BE2C (cell line): ENCODE results near the gene UMAD1.

Experiments used
- DNase-seq: peaks from one replicate; pipeline ENCODE4 v3.0.0-alpha.2; 2020
- H3K27me3 ChIP-seq: fragments of 250-450 bp; sonication (Bioruptor Pico); 2 replicates; pipeline ENCODE4 v1.5.1; 2020; ENCODE audit warnings: mild to moderate bottlenecking
- H3K36me3 ChIP-seq: fragments of 250-450 bp; sonication (Bioruptor Pico); 2 replicates; pipeline ENCODE4 v1.5.1; 2020; ENCODE audit warnings: mild to moderate bottlenecking
- H3K4me1 ChIP-seq: fragments of 250-450 bp; sonication (Bioruptor Pico); 2 replicates; pipeline ENCODE4 v1.5.1; 2020
- H3K4me3 ChIP-seq: 2 replicates; pipeline ENCODE4 v1.5.1; 2011; ENCODE audit warnings: low read depth, low read length
- H3K9me3 ChIP-seq: fragments of 250-450 bp; sonication (Bioruptor Pico); 2 replicates; pipeline ENCODE4 v1.5.1; 2020
- TF ChIP-seq, protein P1 (sequence below): IDR thresholded peaks from 2 replicates; pipeline ENCODE4 v1.5.1; 2012; ENCODE audit warnings: mild to moderate bottlenecking, low read depth, low read length

The UMAD1 gene

DNA sequence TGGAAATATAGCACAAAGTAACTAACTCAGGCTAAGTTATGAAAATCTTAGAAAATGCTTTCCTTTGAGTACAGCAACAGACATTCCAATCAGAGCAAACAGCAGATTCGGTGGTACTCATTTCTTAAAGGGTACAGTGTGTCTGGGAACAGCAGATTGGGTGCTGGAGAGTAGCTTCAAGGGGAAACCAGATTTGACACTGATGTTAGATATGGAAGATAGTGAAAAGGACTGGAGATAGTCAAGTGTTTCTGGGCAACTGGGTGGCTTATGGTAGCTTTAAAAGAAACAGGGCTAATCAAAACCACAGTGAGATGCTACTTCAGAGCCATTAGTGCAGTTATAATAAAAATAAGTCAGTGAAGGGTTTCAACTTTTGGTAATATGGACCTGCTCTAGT is 12.1 kb upstream of the UMAD1 start:
- DNase-seq, result no peak
- Histone ChIP-seq H3K4me3 (no peak overlapping the region), H3K27me3 (no peaks in the 10 kb centered on the region), H3K36me3 (no peaks in the 10 kb centered on the region), H3K9me3 (no peaks in the 10 kb centered on the region), H3K4me1 (no peaks in the 10 kb centered on the region)
- TF ChIP-seq, protein P1, sequence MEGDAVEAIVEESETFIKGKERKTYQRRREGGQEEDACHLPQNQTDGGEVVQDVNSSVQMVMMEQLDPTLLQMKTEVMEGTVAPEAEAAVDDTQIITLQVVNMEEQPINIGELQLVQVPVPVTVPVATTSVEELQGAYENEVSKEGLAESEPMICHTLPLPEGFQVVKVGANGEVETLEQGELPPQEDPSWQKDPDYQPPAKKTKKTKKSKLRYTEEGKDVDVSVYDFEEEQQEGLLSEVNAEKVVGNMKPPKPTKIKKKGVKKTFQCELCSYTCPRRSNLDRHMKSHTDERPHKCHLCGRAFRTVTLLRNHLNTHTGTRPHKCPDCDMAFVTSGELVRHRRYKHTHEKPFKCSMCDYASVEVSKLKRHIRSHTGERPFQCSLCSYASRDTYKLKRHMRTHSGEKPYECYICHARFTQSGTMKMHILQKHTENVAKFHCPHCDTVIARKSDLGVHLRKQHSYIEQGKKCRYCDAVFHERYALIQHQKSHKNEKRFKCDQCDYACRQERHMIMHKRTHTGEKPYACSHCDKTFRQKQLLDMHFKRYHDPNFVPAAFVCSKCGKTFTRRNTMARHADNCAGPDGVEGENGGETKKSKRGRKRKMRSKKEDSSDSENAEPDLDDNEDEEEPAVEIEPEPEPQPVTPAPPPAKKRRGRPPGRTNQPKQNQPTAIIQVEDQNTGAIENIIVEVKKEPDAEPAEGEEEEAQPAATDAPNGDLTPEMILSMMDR, result no peak

DNA sequence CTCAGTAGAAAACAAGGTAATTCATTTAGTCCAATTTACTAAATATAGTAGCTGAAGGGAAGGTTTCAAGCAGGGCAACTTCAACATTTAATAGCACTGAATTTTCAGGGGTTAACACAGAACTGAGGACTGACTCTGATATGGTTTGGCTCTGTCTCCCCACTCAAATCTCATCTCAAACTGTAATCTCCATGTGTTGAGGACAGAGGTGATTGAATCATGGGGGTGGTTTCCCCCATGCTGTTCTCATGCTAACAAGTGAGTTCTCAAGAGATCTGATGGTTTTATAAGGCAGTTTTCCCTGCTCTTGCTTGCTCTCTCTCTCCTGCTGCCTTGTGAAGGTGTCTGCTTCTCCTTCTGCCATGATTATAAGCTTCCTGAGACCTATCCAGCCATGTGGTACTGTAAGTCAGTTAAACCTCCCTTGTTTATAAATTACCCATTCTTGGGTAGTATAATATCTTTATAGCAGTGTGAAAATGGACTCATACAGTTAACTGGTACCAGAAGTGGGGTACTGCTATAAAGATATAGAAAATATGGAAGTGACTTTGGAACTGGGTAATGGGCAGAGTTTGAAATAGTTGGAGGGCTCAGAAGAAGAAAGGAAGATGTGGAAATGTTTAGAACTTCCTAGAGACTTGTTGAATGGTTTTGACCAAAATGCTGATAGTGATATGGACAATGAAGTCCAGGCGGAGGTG is 9.8 kb upstream of the UMAD1 start:
- Histone ChIP-seq H3K36me3 (0 out of 2 replicates have a peak, but pooled peaks cover 4% of the 10 kb centered on the region), H3K9me3 (no peaks in the 10 kb centered on the region), H3K4me1 (no peaks in the 10 kb centered on the region), H3K4me3 (no peak overlapping the region), H3K27me3 (no peaks in the 10 kb centered on the region)
- no peak for DNase-seq
- TF ChIP-seq, protein P1, result no peak

DNA sequence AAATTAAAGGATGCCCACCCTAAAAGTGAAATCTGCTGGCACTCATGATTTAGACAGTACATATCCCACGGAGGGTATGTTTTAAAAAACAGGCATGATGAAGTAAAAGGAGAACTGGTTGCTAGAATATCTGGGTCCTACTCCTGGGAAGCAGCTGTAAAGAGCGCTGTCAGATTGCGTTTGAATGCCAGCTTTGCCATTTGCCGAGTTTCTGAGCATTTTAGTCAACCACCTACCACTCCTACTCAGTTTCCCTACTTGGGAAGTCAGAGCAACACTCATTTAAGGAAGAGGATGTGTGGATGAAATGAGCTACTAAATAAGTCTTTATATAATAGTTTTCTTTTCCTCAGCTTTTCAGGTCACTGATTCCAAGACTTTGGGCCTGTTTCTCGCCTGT is 1.1 kb upstream of the UMAD1 start:
- DNase-seq, result no peak
- Histone ChIP-seq H3K4me3 (peak overlapping the region; percentile 80), H3K4me1 (0 out of 2 replicates have a peak, but pooled peaks cover 2% of the 10 kb centered on the region), H3K36me3 (peaks cover 4% of the 10 kb centered on the region; the same call in 1 of the 2 replicates), H3K27me3 (no peaks in the 10 kb centered on the region), H3K9me3 (no peaks in the 10 kb centered on the region)
- TF ChIP-seq, protein P1, result no peak

DNA sequence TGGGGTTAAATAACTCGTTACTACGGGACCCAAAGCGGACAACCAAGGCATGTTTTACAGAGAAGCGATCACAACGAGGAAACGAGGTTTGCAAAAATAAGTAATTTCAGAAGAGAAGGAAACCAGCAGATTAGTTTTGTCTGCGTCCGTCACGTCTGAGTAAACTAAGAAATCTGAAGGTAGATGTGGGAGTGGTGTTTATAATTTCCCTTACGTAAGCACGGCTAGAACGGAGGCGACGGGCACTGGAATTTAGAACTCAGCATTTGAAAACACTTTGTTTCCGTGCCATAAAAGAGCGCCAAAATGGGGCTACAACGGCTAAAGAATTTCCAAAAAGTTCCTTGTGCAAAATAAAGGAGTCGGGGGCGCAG is 718 bp upstream of the UMAD1 start:
- DNase-seq, result no peak
- TF ChIP-seq, protein P1, result no peak
- no peaks in the 10 kb centered on the region for H3K9me3 ChIP-seq
- H3K4me1 ChIP-seq, result 0 out of 2 replicates have a peak, but pooled peaks cover 2% of the 10 kb centered on the region
- H3K4me3 ChIP-seq, result peak overlapping the region; percentile 80
- H3K36me3 ChIP-seq, result peaks cover 4% of the 10 kb centered on the region; the same call in 1 of the 2 replicates
- no peaks in the 10 kb centered on the region for H3K27me3 ChIP-seq

DNA sequence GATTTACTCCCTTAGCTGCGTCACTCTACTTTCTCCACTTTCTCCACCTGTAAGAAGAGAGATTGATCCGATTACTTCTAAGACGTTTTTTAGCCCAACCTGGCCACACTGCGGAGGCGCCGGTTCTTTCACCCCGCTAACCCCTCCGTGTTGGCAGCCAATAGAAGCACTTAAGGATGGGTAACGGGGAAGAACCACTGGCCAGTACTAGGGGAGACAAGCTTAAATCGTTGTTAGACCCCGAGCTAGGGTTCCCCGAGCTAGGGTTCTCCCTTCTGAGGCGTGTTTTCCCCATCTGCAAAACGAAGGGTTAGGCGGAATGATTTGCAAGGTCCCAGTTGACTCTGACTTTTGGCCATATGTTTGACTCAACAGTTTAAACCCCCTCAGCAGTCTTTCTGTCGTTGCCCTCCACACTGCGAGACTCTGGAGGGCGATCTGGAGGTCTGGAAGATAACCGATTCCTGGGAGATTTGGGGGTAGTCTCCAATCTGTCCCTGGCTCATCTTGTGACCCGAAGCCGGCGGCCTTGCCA is 644 bp downstream of the UMAD1 start:
- Histone ChIP-seq H3K27me3 (no peaks in the 10 kb centered on the region), H3K36me3 (no peaks in the 10 kb centered on the region; the same call in 1 of the 2 replicates), H3K9me3 (no peaks in the 10 kb centered on the region), H3K4me3 (peak overlapping the region; percentile 80), H3K4me1 (0 out of 2 replicates have a peak, but pooled peaks cover 2% of the 10 kb centered on the region)
- TF ChIP-seq, protein P1, result peak; percentile 14; the same call in 1 of the 2 replicates
- DNase-seq, result peak; percentile 16

DNA sequence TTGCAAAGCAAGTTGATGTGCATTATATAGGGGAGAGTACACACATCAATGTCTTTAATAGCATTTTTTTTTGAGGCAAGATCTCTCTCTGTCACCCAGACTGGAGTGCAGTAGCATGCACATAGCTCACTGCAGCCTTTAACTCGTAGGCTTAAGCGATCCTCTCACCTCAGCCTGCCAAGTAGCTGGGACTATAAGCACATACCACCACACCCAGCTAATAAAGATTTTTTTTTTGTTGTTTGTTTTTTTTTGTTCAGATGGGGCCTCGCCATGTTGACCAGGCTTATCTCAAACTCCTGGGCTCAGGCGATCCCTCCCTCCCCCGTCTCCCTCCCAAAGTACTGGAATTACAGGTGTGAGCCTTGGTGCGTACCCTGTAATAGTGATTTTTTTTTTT is 1.5 kb downstream of the UMAD1 start:
- Histone ChIP-seq H3K9me3 (no peaks in the 10 kb centered on the region), H3K4me3 (peak overlapping the region; percentile 80; the same call in 1 of the 2 replicates)
- no peak for DNase-seq

More for the DNA sequence above, 1.5 kb downstream of the UMAD1 start:
- Histone ChIP-seq H3K36me3 (no peaks in the 10 kb centered on the region; the same call in 1 of the 2 replicates), H3K27me3 (no peaks in the 10 kb centered on the region), H3K4me1 (0 out of 2 replicates have a peak, but pooled peaks cover 2% of the 10 kb centered on the region)
- TF ChIP-seq, protein P1, result no peak
